SK-N-SH (cell line): ENCODE measurements around the gene MAP2K5. TPM values are rescaled to one million over a fixed set of nuclear protein-coding genes. Genes with fewer than 3 reads are reported as not detected.

Experiments
- CTCF ChIA-PET: fragments of 300-600, 350-600 bp; formaldehyde crosslinking; extraction: SDS; loops from one replicate; lab custom pipeline; 2021; lab: Yijun Ruan, JAX
- POLR2A ChIA-PET: fragments of 350-600 bp; sonication (Branson Sonifier 250); formaldehyde crosslinking; extraction: SDS; loops from one replicate; lab custom pipeline; 2020; ENCODE audit warnings: antibody characterized with exemption, inconsistent platforms; lab: Yijun Ruan, JAX
- DNase-seq: peaks from one replicate; pipeline ENCODE4 v3.0.0; 2012
- H2AFZ ChIP-seq: fragments of 200-600 bp; sonication (generic); 2 replicates; pipeline ENCODE4 v1.8.1; 2016; ENCODE audit warnings: antibody characterized with exemption, mild to moderate bottlenecking, low read depth
- H3F3A ChIP-seq: fragments of 200-600 bp; sonication (generic); replicated peaks from 2 replicates; pipeline ENCODE3; 2016; ENCODE audit warnings: antibody characterized with exemption, mild to moderate bottlenecking; ENCODE audit not compliant: insufficient read depth
- H3K27ac ChIP-seq, 2 experiments: fragments of 200-500 bp in 1 of 2; fragments of 200-600 bp in 1 of 2; sonication (Bioruptor generic) in 1 of 2; sonication (generic), shearing (Covaris generic) in 1 of 2; 2 replicates each; pipeline versions ENCODE4 v1.5.1 to v1.6.1; 2014 to 2016; ENCODE audit warnings: low read depth in 2 of 2, inconsistent platforms in 1 of 2, low read length in 1 of 2, mild to moderate bottlenecking in 1 of 2, mixed read lengths in 1 of 2
- H3K27me3 ChIP-seq: fragments of 200-600 bp; sonication (generic), shearing (Covaris generic); 2 replicates; pipeline ENCODE4 v1.6.1; 2016; ENCODE audit warnings: mixed run types; ENCODE audit not compliant: insufficient read depth
- H3K36me3 ChIP-seq, 2 experiments: fragments of 200-500 bp in 1 of 2; fragments of 200-600 bp in 1 of 2; sonication (Bioruptor generic) in 1 of 2; sonication (generic) in 1 of 2; replicated peaks in 1 of 2; 2 replicates each; pipeline versions ENCODE3 to v1.5.1; 2014 to 2016; ENCODE audit warnings: low read length in 1 of 2, mild to moderate bottlenecking in 1 of 2; ENCODE audit not compliant: insufficient read depth in 2 of 2, control insufficient read depth in 1 of 2
- H3K4me1 ChIP-seq, 2 experiments: fragments of 200-500 bp in 1 of 2; fragments of 200-600 bp in 1 of 2; sonication (Bioruptor generic) in 1 of 2; sonication (generic), shearing (Covaris generic) in 1 of 2; 2 replicates each; pipeline versions ENCODE4 v1.5.1 to v1.6.1; 2014 to 2016; ENCODE audit warnings: low read depth in 1 of 2, low read length in 1 of 2, mixed run types in 1 of 2; ENCODE audit not compliant: insufficient read depth in 2 of 2, control insufficient read depth in 1 of 2
- H3K4me2 ChIP-seq: fragments of 200-600 bp; sonication (generic), shearing (Covaris generic); 2 replicates; pipeline ENCODE4 v1.6.1; 2017; ENCODE audit warnings: mixed run types
- H3K4me3 ChIP-seq, 2 experiments: fragments of 200-500 bp in 1 of 2; fragments of 200-600 bp in 1 of 2; sonication (Bioruptor generic) in 1 of 2; sonication (generic), shearing (Covaris generic) in 1 of 2; 2 replicates each; pipeline versions ENCODE4 v1.5.1 to v1.8.1; 2014 to 2016; ENCODE audit warnings: low read depth in 2 of 2, inconsistent platforms in 1 of 2, low read length in 1 of 2, mild to moderate bottlenecking in 1 of 2, mixed read lengths in 1 of 2, moderate library complexity in 1 of 2
- H3K79me2 ChIP-seq: fragments of 200-600 bp; sonication (generic); 2 replicates; pipeline ENCODE4 v1.8.1; 2017; ENCODE audit warnings: mild to moderate bottlenecking; ENCODE audit not compliant: insufficient read depth
- H3K9ac ChIP-seq: fragments of 200-600 bp; sonication (generic); 2 replicates; pipeline ENCODE4 v1.6.1; 2017; ENCODE audit warnings: mixed run types
- H3K9me2 ChIP-seq: fragments of 200-600 bp; sonication (generic); 2 replicates; pipeline ENCODE4 v1.6.1; 2017; ENCODE audit warnings: mixed run types
- H3K9me3 ChIP-seq: fragments of 200-600 bp; sonication (generic); 2 replicates; pipeline ENCODE4 v1.6.1; 2017; ENCODE audit warnings: mixed run types, mild to moderate bottlenecking, moderate library complexity
- H4K20me1 ChIP-seq: fragments of 200-600 bp; sonication (generic); 2 replicates; pipeline ENCODE4 v1.6.1; 2017; ENCODE audit warnings: mild to moderate bottlenecking, mixed run types; ENCODE audit not compliant: insufficient read depth
- CTCF ChIP-seq: fragments of 200-600 bp; sonication (generic); IDR thresholded peaks from 2 replicates; pipeline ENCODE4 v1.6.1; 2017; ENCODE audit warnings: antibody characterized with exemption, mild to moderate bottlenecking, moderate library complexity
- ELF1 ChIP-seq: IDR thresholded peaks from 2 replicates; pipeline ENCODE4 v1.4.0; 2012
- EP300 ChIP-seq, 2 experiments: IDR thresholded peaks; 2 replicates each; pipeline versions ENCODE4 v1.4.0 to v1.6.1; 2012; ENCODE audit warnings: borderline replicate concordance in 1 of 2, low read depth in 1 of 2, low read length in 1 of 2
- FOXM1 ChIP-seq: IDR thresholded peaks from 2 replicates; pipeline ENCODE4 v1.4.0; 2012; ENCODE audit warnings: low read depth, mild to moderate bottlenecking
- GABPA ChIP-seq: IDR thresholded peaks from 2 replicates; pipeline ENCODE4 v1.4.0; 2012; ENCODE audit warnings: low read depth, mild to moderate bottlenecking
- JUND ChIP-seq: IDR thresholded peaks from 2 replicates; pipeline ENCODE4 v1.4.0; 2012
- MAX ChIP-seq: IDR thresholded peaks from 2 replicates; pipeline ENCODE4 v1.4.0; 2012; ENCODE audit warnings: low read depth
- MEF2A ChIP-seq: IDR thresholded peaks from 2 replicates; pipeline ENCODE4 v1.4.0; 2012; ENCODE audit warnings: low read depth, borderline replicate concordance
- MXI1 ChIP-seq: IDR thresholded peaks from 2 replicates; pipeline ENCODE4 v1.6.1; 2012; ENCODE audit warnings: mild to moderate bottlenecking, low read depth, low read length, improper control_type of control experiment
- NRF1 ChIP-seq: IDR thresholded peaks from 2 replicates; pipeline ENCODE4 v1.6.1; 2012; ENCODE audit warnings: low read depth, mild to moderate bottlenecking, low read length
- RAD21 ChIP-seq: IDR thresholded peaks from 2 replicates; pipeline ENCODE4 v1.6.1; 2012; ENCODE audit warnings: mild to moderate bottlenecking, low read length
- RFX5 ChIP-seq: IDR thresholded peaks from 2 replicates; pipeline ENCODE4 v1.6.1; 2012; ENCODE audit warnings: mild to moderate bottlenecking, improper control_type of control experiment, low read length
- SIN3A ChIP-seq: IDR thresholded peaks from 2 replicates; pipeline ENCODE4 v1.6.1; 2012; ENCODE audit warnings: low read depth, mild to moderate bottlenecking, low read length, moderate library complexity, borderline replicate concordance
- SMC3 ChIP-seq: IDR thresholded peaks from 2 replicates; pipeline ENCODE4 v1.6.1; 2012; ENCODE audit warnings: low read depth, low read length, improper control_type of control experiment
- TAF1 ChIP-seq: IDR thresholded peaks from 2 replicates; pipeline ENCODE4 v1.6.1; 2012; ENCODE audit warnings: low read depth, mild to moderate bottlenecking, low read length, moderate library complexity, borderline replicate concordance
- TEAD4 ChIP-seq: IDR thresholded peaks from 2 replicates; pipeline ENCODE4 v1.4.0; 2012; ENCODE audit warnings: mild to moderate bottlenecking, borderline replicate concordance; ENCODE audit not compliant: insufficient read depth
- WGBS: methylation state at CpG from one replicate; pipeline ENCODE4 v1.1.6; 2017; ENCODE audit warnings: low lambda C conversion rate; 5-methylcytosine and 5-hydroxymethylcytosine counted together
- polyA plus RNA-seq, 3 experiments: library from polyadenylated mRNA; depleted of rRNA; stranded (reverse); fragments of >200 nt; gene quantifications; 2 replicates each; pipeline ENCODE4 v1.2.3, GENCODE V29; 2012

Gene MAP2K5
- polyA plus RNA-seq, 1 of the 3 experiments (the other 2 are of a cell fraction): 6.2 TPM

GRCh38 chr15:67832031-67832551, 289.6 kb downstream of the MAP2K5 start:
- H3K27me3 ChIP-seq: no peaks in the 10 kb centered on the region
- H3K4me1 ChIP-seq: peaks cover 0 to 10% of the 10 kb centered on the region in 2 experiments; a peak in 1 of 4 replicates
- H3K36me3 ChIP-seq: no peaks in the 10 kb centered on the region
- H3K79me2 ChIP-seq: no peaks in the 10 kb centered on the region
- no peak overlapping the region for H2AFZ ChIP-seq
- no peaks in the 10 kb centered on the region for H3K9me3 ChIP-seq
- POLR2A ChIA-PET: no interaction called here
- H3F3A ChIP-seq: no peaks in the 10 kb centered on the region
- peak; percentile 44; the same call in 1 of the 2 replicates for TF ChIP-seq SMC3
- TF ChIP-seq SIN3A: no peak
- TF ChIP-seq MXI1: no peak
- no peak for TF ChIP-seq MAX
- no peak for TF ChIP-seq EP300 (IDR thresholded peaks at IDR 0.05; ENCODE audit: borderline replicate concordance in 1 of 2, low read depth in 1 of 2, low read length in 1 of 2)
- TF ChIP-seq GABPA: no peak
- no peak for TF ChIP-seq ELF1
- TF ChIP-seq TEAD4: no peak
- peak; percentile 62 for TF ChIP-seq RAD21
- TF ChIP-seq FOXM1: no peak
- TF ChIP-seq NRF1: no peak
- no peak for TF ChIP-seq JUND
- TF ChIP-seq MEF2A: no peak
- peak; percentile 43 for TF ChIP-seq CTCF
- TF ChIP-seq TAF1: no peak
- no peak for TF ChIP-seq RFX5
- no peak overlapping the region for H3K9ac ChIP-seq
- CTCF ChIA-PET: interaction anchor here (0.6 to 9.4 kb wide), 16 partner anchors 9 to 886 kb away, joined by 3 to 123 read pairs (median 4); partner anchors contain the start of gene MAP2K5
- 82% methylated on average over 9 of the region's 9 CpGs for WGBS
- DNase-seq: peak; percentile 60
- H4K20me1 ChIP-seq: no peaks in the 10 kb centered on the region
- no peak overlapping the region for H3K4me2 ChIP-seq
- H3K9me2 ChIP-seq: no peaks in the 10 kb centered on the region
- H3K27ac ChIP-seq: no peak overlapping the region
- H3K4me3 ChIP-seq: no peak overlapping the region
